Measurements from ENCODE around the gene PRKN. TPM values are rescaled to one million over a fixed set of nuclear protein-coding genes. Genes with fewer than 3 reads are reported as not detected.

Gene PRKN
- total RNA-seq, 1 donor from 2014 or later = 0.79 TPM

DNA sequence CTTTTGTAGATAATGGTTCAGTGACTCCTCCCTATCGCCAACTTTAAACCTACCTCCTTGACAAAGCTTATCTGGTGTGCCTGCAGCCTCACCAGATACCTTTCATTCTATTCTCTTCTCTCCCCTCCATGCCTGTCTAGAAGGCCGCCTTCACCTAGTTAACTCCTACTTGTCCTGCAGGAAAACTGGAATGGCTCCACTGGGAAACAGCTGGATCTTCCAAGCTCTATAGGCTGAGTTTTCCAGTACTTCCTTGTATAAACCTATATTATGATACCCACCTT, 6.2 kb downstream of the PRKN start:
- TF ChIP-seq, protein P1, sequence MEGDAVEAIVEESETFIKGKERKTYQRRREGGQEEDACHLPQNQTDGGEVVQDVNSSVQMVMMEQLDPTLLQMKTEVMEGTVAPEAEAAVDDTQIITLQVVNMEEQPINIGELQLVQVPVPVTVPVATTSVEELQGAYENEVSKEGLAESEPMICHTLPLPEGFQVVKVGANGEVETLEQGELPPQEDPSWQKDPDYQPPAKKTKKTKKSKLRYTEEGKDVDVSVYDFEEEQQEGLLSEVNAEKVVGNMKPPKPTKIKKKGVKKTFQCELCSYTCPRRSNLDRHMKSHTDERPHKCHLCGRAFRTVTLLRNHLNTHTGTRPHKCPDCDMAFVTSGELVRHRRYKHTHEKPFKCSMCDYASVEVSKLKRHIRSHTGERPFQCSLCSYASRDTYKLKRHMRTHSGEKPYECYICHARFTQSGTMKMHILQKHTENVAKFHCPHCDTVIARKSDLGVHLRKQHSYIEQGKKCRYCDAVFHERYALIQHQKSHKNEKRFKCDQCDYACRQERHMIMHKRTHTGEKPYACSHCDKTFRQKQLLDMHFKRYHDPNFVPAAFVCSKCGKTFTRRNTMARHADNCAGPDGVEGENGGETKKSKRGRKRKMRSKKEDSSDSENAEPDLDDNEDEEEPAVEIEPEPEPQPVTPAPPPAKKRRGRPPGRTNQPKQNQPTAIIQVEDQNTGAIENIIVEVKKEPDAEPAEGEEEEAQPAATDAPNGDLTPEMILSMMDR (IDR thresholded peaks at IDR 0.05; ENCODE audit: insufficient read depth, low read length, severe bottlenecking) = no peak
- no peak for FAIRE-seq
- no peak for DNase-seq (ENCODE audit: low read depth)
- Histone ChIP-seq H3K4me3 (ENCODE audit: low read depth, low read length) (no peak overlapping the region), H3K36me3 (ENCODE audit: control insufficient read depth, insufficient read depth, low read length) (no peaks in the 10 kb centered on the region), H3K27me3 (ENCODE audit: control insufficient read depth, insufficient read depth, low read length) (no peaks in the 10 kb centered on the region)

DNA sequence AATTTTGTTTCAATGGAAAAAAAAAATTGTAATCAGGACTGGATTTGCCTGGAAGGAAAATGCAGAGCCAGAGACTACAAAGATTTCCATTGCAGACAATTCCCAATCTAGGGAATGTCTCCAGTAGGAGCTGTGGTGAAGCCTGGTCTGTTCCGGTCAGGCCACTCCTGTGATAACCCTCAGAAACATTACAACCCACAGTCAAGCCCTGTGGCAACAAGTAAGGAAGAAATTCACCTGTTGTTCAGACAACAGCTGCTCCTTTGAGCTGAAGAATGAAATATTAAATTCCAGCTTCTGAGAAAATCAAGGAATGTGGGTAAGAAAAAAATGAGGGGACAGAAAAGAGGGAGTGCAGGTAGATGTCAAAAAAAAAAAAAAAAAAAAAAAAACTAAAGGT, 8.0 kb downstream of the PRKN start:
- FAIRE-seq = no peak
- no peaks in the 10 kb centered on the region for H3K36me3 ChIP-seq (ENCODE audit: control insufficient read depth, insufficient read depth, low read length)
- TF ChIP-seq, protein P1 (IDR thresholded peaks at IDR 0.05; ENCODE audit: insufficient read depth, low read length, severe bottlenecking) = no peak
- H3K27me3 ChIP-seq (ENCODE audit: control insufficient read depth, insufficient read depth, low read length) = no peaks in the 10 kb centered on the region
- no peak for DNase-seq (ENCODE audit: low read depth)
- H3K4me3 ChIP-seq (ENCODE audit: low read depth, low read length) = no peak overlapping the region

DNA sequence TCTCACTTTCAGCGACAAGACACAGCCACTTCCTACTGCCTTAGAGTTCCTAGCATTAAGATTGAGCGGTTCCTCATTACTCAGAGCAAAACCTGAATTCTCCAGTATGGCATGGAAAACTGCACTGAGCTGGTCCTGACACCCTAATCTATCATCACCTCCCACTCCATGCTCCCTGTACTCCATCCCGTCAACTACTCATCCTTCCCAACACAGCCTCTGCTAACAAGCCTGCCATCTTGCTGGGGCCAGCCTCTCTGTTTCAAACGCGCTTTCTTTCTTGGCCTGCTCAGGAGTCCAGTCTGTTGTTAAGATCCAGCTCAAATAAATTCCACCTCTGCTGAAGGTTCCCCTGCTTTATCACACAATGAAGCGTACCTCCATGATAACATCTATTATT, 12.0 kb downstream of the PRKN start:
- H3K27me3 ChIP-seq (ENCODE audit: control insufficient read depth, insufficient read depth, low read length) = no peaks in the 10 kb centered on the region
- FAIRE-seq (peak; percentile 83), DNase-seq (ENCODE audit: low read depth) (no peak)
- TF ChIP-seq, protein P1 (IDR thresholded peaks at IDR 0.05; ENCODE audit: insufficient read depth, low read length, severe bottlenecking) = no peak
- H3K36me3 ChIP-seq (ENCODE audit: control insufficient read depth, insufficient read depth, low read length) = no peaks in the 10 kb centered on the region
- no peak overlapping the region for H3K4me3 ChIP-seq (ENCODE audit: low read depth, low read length)

DNA sequence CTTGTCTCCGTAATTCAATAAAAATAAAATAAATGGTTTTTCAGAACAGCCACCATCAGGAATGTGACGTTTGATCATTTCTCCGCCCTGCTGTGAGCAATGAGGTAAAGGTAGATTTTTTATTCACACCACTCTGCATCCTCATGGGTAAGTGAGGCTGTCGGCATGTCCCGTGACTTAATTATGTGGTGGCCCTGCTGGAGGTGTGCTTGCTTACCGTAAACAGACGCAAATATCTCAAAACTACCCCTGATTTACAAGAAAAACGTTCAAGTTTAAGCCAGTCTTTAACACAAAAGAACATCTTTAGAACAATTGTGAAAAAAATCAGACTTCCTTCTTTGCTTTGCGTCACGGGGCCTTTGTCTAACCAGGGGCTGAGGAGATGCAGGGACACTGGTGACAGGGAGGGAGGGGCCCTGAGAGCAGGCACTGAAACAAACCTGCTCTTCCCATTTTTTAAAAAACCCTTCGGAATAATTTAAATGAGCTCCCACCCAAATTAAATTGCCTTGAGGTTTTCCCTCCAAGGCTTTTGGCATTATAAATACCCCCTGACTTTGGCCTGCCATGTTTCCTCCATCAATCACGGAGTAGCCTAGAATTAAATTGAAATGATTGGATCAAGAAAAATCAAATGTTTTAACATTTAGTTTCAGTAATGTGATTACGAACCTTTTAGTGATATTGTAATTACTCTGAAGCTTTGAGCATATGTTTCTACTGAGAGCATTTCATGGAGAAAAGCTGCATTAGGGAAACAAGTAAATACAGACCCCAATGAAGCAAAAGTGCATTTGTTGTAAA, 13.4 kb downstream of the PRKN start:
- no peak for FAIRE-seq

DNA sequence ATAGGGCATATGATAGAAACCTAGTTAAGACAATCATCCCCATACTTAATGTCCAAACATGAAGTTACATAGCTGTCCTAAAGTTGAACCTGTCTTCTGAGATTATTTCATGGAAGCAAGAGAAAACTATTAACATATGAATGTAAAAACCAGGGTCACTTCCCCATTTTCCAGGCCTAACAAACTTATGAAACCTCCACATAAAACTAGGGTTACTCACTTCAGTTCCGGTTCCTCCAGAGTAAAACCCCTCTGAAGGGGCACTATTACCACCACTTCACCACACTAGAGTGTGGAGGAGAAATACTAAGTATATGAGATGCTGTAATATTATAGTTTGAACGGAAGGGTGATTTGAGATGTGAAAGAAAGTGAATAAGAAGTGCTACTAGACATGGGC, 14.9 kb downstream of the PRKN start:
- Histone ChIP-seq H3K27me3 (ENCODE audit: control insufficient read depth, insufficient read depth, low read length) (no peaks in the 10 kb centered on the region), H3K36me3 (ENCODE audit: control insufficient read depth, insufficient read depth, low read length) (no peaks in the 10 kb centered on the region), H3K4me3 (ENCODE audit: low read depth, low read length) (no peak overlapping the region)
- FAIRE-seq = no peak
- TF ChIP-seq, protein P1 (IDR thresholded peaks at IDR 0.05; ENCODE audit: insufficient read depth, low read length, severe bottlenecking) = no peak
- DNase-seq (ENCODE audit: low read depth) = no peak

More for the DNA sequence above, 13.4 kb downstream of the PRKN start:
- DNase-seq (ENCODE audit: low read depth) = no peak
- no peak overlapping the region for H3K4me3 ChIP-seq (ENCODE audit: low read depth, low read length)
- TF ChIP-seq, protein P1 (IDR thresholded peaks at IDR 0.05; ENCODE audit: insufficient read depth, low read length, severe bottlenecking) = no peak
- H3K36me3 ChIP-seq (ENCODE audit: control insufficient read depth, insufficient read depth, low read length) = no peaks in the 10 kb centered on the region
- H3K27me3 ChIP-seq (ENCODE audit: control insufficient read depth, insufficient read depth, low read length) = no peaks in the 10 kb centered on the region

DNA sequence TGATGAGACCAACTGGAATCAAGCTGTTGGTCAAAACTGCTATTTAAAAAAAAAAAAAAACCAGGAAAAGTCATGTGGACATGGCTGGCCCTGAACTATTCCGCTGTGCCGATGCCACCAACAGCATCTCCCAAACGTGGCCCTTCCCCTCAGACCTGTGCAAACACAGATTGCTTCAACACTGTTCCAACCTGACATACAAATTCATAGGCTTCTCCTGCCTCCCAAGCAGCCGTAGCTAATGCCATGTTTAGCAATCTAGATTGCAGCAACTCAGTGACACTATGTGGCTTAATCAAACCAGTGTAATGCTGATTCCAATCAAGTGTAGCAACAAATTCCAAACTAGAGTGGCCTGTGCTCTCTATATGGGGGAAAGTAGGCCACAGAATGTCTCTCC, 16.2 kb downstream of the PRKN start:
- FAIRE-seq (peak; percentile 7), DNase-seq (ENCODE audit: low read depth) (no peak)
- TF ChIP-seq, protein P1 (IDR thresholded peaks at IDR 0.05; ENCODE audit: insufficient read depth, low read length, severe bottlenecking) = no peak
- H3K36me3 ChIP-seq (ENCODE audit: control insufficient read depth, insufficient read depth, low read length) = no peaks in the 10 kb centered on the region
- H3K4me3 ChIP-seq (ENCODE audit: low read depth, low read length) = no peak overlapping the region
- H3K27me3 ChIP-seq (ENCODE audit: control insufficient read depth, insufficient read depth, low read length) = no peaks in the 10 kb centered on the region

Data from bronchial epithelial cell (primary cell).